ENCODE measurements around the gene DDX39A. TPM values are rescaled to one million over a fixed set of nuclear protein-coding genes. Genes with fewer than 3 reads are reported as not detected.

Gene DDX39A
- total and polyA plus RNA-seq, 2 of the 8 experiments (the other 6 are each of a cell fraction or from before 2014, with no cell fraction given): 139 TPM

DNA sequence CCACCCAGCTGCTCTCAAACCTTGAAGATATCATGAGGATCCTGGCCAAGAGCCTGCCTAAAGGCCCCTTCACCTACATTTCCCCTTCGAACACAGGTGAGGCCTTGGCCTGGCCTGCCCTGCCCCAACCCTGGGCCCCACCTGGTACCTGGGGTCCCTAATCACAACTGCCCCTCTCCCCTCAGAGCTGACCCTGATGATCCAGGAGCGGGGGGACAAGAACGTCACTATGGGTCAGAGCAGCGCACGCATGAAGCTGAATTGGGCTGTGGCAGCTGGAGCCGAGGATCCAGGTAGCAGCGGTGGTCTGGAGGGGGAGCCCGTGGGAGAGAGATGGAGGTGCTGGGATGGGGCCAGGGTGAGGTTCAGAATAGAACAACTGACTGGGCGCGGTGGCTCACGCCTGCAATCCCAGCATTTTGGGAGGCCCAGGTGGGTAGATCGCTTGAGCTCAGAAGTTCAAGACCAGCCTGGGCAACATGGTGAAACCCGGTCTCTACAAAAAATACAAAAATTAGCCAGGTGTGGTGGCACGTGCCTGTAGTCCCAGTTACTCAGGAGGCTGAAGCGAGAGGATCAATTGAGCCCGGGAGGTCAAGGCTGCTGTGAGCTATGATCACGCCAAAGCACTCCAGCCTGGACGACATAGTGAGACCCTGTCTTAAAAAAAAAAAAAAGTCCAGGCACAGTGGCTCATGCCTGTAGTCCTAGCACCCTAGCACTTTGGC lies 17.5 kb downstream of the DDX39A start:
- Histone ChIP-seq H3K4me1 (replicated peaks in 1 of 4; ENCODE audit: control insufficient read depth in 3 of 4, insufficient read depth in 4 of 4, low read length in 3 of 4) (peaks cover 0 to 10% (median 4%) of the 10 kb centered on the region in 4 experiments; a peak in 5 of 7 replicates), H2BK5ac (ENCODE audit: low read depth, low read length) (no peak overlapping the region), H3K4me3 (ENCODE audit: extremely low read depth in 1 of 4, insufficient read depth in 2 of 4, low read depth in 3 of 4, low read length in 4 of 4) (no peak overlapping the region), H3K23me2 (ENCODE audit: low read depth, low read length) (peaks cover 4% of the 10 kb centered on the region; the same call in 1 of the 2 replicates), H3K18ac (ENCODE audit: extremely low read depth, low read length) (no peak overlapping the region), H4K5ac (ENCODE audit: insufficient read length, low read depth, low read length) (no peak overlapping the region), H3K27ac (ENCODE audit: low read depth, low read length) (no peak overlapping the region), H2BK12ac (ENCODE audit: low read depth, low read length) (no peak overlapping the region), H3K79me1 (ENCODE audit: low read depth, low read length) (no peaks in the 10 kb centered on the region), H3K4me2 (ENCODE audit: insufficient read depth in 1 of 2, low read depth in 2 of 2, low read length in 2 of 2) (no peak overlapping the region), H3K56ac (replicated peaks; ENCODE audit: insufficient read length, low read depth, low read length) (no peak overlapping the region), H2BK20ac (ENCODE audit: low read length) (no peak overlapping the region), H3K4ac (replicated peaks; ENCODE audit: insufficient read length, low read depth, low read length) (no peak overlapping the region), H4K8ac (ENCODE audit: extremely low read depth, insufficient read depth, low read length) (no peak overlapping the region), H3K14ac (ENCODE audit: insufficient read length) (no peak overlapping the region), H4K91ac (replicated peaks; ENCODE audit: insufficient read length, low read length) (no peak overlapping the region), H2AFZ (ENCODE audit: low read length) (no peak overlapping the region), H3K27me3 (replicated peaks in 1 of 4; ENCODE audit: control insufficient read depth in 3 of 4, extremely low read depth in 1 of 4, insufficient read depth in 3 of 4, low read length in 3 of 4) (no peaks in the 10 kb centered on the region), H4K20me1 (replicated peaks in 1 of 2; ENCODE audit: control insufficient read depth in 1 of 2, insufficient read depth in 2 of 2, low read length in 2 of 2) (peaks cover 0 to 2% of the 10 kb centered on the region in 2 experiments), H2BK15ac (ENCODE audit: low read length) (no peak overlapping the region), H3K79me2 (ENCODE audit: control insufficient read depth in 1 of 2, insufficient read depth in 2 of 2, low read length in 2 of 2) (no peaks in the 10 kb centered on the region), H2AK5ac (ENCODE audit: low read depth, low read length) (no peak overlapping the region), H3K23ac (ENCODE audit: insufficient read length) (no peak overlapping the region), H3K9me3 (ENCODE audit: insufficient read depth in 2 of 2, low read depth in 1 of 2, low read length in 1 of 2) (no peaks in the 10 kb centered on the region), H3K36me3 (ENCODE audit: control insufficient read depth in 2 of 4, insufficient read depth in 4 of 4, low read length in 3 of 4) (no peaks in the 10 kb centered on the region), H2BK120ac (replicated peaks; ENCODE audit: low read depth, low read length) (no peak overlapping the region), H3K9ac (replicated peaks in 1 of 4; ENCODE audit: extremely low read depth in 1 of 4, low read depth in 3 of 4, low read length in 3 of 4) (no peak overlapping the region)
- CTCF ChIA-PET (ENCODE audit: partially characterized antibody): interaction anchor here (0.6 to 0.8 kb wide), 4 partner anchors 40 to 776 kb away, joined by 3 to 5 read pairs (median 4); no protein-coding TSS in a partner anchor
- POLR2A ChIA-PET (ENCODE audit: partially characterized antibody): interaction anchor here (1.1 kb wide), 1 partner anchor 13 kb away, joined by 4 read pairs; no protein-coding TSS in a partner anchor
- DNase-seq (ENCODE audit: low read depth in 1 of 2, low spot score in 2 of 2): no peak
- TF ChIP-seq, protein P1, sequence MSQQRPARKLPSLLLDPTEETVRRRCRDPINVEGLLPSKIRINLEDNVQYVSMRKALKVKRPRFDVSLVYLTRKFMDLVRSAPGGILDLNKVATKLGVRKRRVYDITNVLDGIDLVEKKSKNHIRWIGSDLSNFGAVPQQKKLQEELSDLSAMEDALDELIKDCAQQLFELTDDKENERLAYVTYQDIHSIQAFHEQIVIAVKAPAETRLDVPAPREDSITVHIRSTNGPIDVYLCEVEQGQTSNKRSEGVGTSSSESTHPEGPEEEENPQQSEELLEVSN (IDR thresholded peaks at IDR 0.05): no peak
- TF ChIP-seq TAF7 (optimal IDR thresholded peaks at IDR 0.05; ENCODE audit: borderline replicate concordance, low read depth, low read length) (no peak), KDM5A (IDR thresholded peaks at IDR 0.05; ENCODE audit: low read length) (no peak), KDM4A (IDR thresholded peaks at IDR 0.05; ENCODE audit: low read depth, low read length, severe bottlenecking) (no peak), SIN3A (conservative IDR thresholded peaks at IDR 0.05 in 1 of 2, IDR thresholded peaks at IDR 0.05 in 1 of 2; ENCODE audit: low read depth in 1 of 2, low read length in 2 of 2) (no peak)
- 93% methylated on average over 18 of the region's 18 CpGs; no CpG with 5 or more reads in 1 of the 2 experiments for WGBS, 2 experiments (ENCODE audit: extremely low coverage in 1 of 2, insufficient coverage in 1 of 2, insufficient read length in 1 of 2, insufficient replicate concordance in 2 of 2, low coverage in 1 of 2, low lambda C conversion rate in 2 of 2, missing lambda C conversion rate in 1 of 2)
- FAIRE-seq: no peak

Measured in H1 (cell line).